HG02588 (cell line): ENCODE measurements around the gene FEM1A.
"Not testable (repeated sequence)": the region's sequence is repeated elsewhere in the genome, so short reads cannot be mapped to it uniquely, and the experiment has no call there.

Source experiments
- ATAC-seq: cut with Tn5 transposase; IDR thresholded peaks from one replicate; pipeline ENCODE4 v1.9.1; 2021; ENCODE audit warnings: mild to moderate bottlenecking, moderate library complexity; ENCODE audit not compliant: unreplicated experiment

FEM1A gene

GRCh38 chr19:4791183-4792018, at the start of gene FEM1A:
Gene FEM1A, plus strand, starts transcription at chr19:4791734. Its CDS starts 121 bp downstream, at chr19:4791855.
- ATAC-seq: peak; percentile 87

GRCh38 chr19:4742723-4743646, 48.5 kb upstream of the FEM1A start:
- no peak for ATAC-seq

- ATAC-seq: no peak
These were observed 46.9 kb upstream of the FEM1A start for GRCh38 chr19:4744451-4745174.

- not testable (repeated sequence) for ATAC-seq
These were observed 46.4 kb upstream of the FEM1A start for GRCh38 chr19:4745175-4745574.

- no peak for ATAC-seq
These were observed 45.5 kb upstream of the FEM1A start for GRCh38 chr19:4745986-4746385.

GRCh38 chr19:4748185-4748584, 43.3 kb upstream of the FEM1A start:
- no peak for ATAC-seq

GRCh38 chr19:4748589-4748988, 42.9 kb upstream of the FEM1A start:
- ATAC-seq: no peak

GRCh38 chr19:4749870-4750590, 41.5 kb upstream of the FEM1A start:
- no peak for ATAC-seq

GRCh38 chr19:4754248-4754647, 37.3 kb upstream of the FEM1A start:
- ATAC-seq: no peak

GRCh38 chr19:4755459-4755858, 36.1 kb upstream of the FEM1A start:
- ATAC-seq: no peak

- no peak for ATAC-seq
These were observed 33.5 kb upstream of the FEM1A start for GRCh38 chr19:4758082-4758481.

- ATAC-seq: no peak
These were observed 32.9 kb upstream of the FEM1A start for GRCh38 chr19:4758659-4759058.

- ATAC-seq: peak; percentile 73
These were observed 31.9 kb upstream of the FEM1A start for GRCh38 chr19:4759388-4760284.

GRCh38 chr19:4760285-4760650, 31.3 kb upstream of the FEM1A start:
- ATAC-seq: no peak

GRCh38 chr19:4763021-4763420, 28.5 kb upstream of the FEM1A start:
- ATAC-seq: no peak

- no peak for ATAC-seq
These were observed 27.2 kb upstream of the FEM1A start for GRCh38 chr19:4764393-4764660.

- ATAC-seq: no peak
These were observed 22.4 kb upstream of the FEM1A start for GRCh38 chr19:4768934-4769777.

- ATAC-seq: no peak
These were observed 19.0 kb upstream of the FEM1A start for GRCh38 chr19:4772566-4772965.
